Peyer's patch (tissue), 4 donors: ENCODE data around the gene NUAK1. TPM values are rescaled to one million over a fixed set of nuclear protein-coding genes. Genes with fewer than 3 reads are reported as not detected.

Experiments used
- DNase-seq, 3 donors: peaks; one replicate each; pipeline ENCODE4 v3.0.0-alpha.2; 2017 to 2019
- H3K27ac ChIP-seq, 4 donors: fragments of 200-600 bp; sonication (generic); one replicate each; pipeline ENCODE4 v1.5.1; 2016 to 2019
- H3K27me3 ChIP-seq, 2 donors: fragments of 200-600 bp; sonication (generic); one replicate each; pipeline ENCODE4 v1.5.1; 2019
- H3K36me3 ChIP-seq, 3 donors: fragments of 200-600 bp; sonication (generic); one replicate each; pipeline ENCODE4 v1.5.1; 2016 to 2019
- H3K4me1 ChIP-seq, 4 donors: fragments of 200-600 bp; sonication (generic); one replicate each; pipeline ENCODE4 v1.5.1; 2016 to 2019
- H3K4me3 ChIP-seq, 4 donors: fragments of 200-600 bp; sonication (generic); 1 replicate in 3 of 4; 2 replicates in 1 of 4; pipeline ENCODE4 v1.5.1; 2016 to 2019; ENCODE audit warnings: mild to moderate bottlenecking in 1 of 4
- H3K9me3 ChIP-seq, 4 donors: fragments of 200-600 bp; sonication (generic); one replicate each; pipeline ENCODE4 v1.5.1; 2016 to 2019; ENCODE audit warnings: mild to moderate bottlenecking in 1 of 4
- POLR2A ChIP-seq, 2 donors: fragments of 450-650 bp; IDR thresholded peaks; one replicate each; pipeline ENCODE4 v1.5.1; 2017; ENCODE audit warnings: antibody characterized with exemption in 2 of 2, mild to moderate bottlenecking in 2 of 2, moderate library complexity in 2 of 2
- total RNA-seq, 4 donors: library from RNA; depleted of rRNA; stranded (reverse); fragments of >200 nt; gene quantifications; one replicate each; pipeline ENCODE4 v1.1.0, GENCODE V29; 2016
- TF ChIP-seq, protein P1 (sequence below), 6 experiments: fragments of 450-650 bp in 4 of 6; fragments of 200-600 bp in 2 of 6; sonication (generic) in 1 of 6; IDR thresholded peaks; one replicate each; pipeline ENCODE4 v1.5.1; 2017 to 2019; ENCODE audit warnings: antibody characterized with exemption in 6 of 6, mild to moderate bottlenecking in 3 of 6, moderate library complexity in 1 of 6

The NUAK1 gene
- total RNA-seq, 4 donors from 2014 or later: 2.1 to 7.7 (median 4.6) TPM

DNA sequence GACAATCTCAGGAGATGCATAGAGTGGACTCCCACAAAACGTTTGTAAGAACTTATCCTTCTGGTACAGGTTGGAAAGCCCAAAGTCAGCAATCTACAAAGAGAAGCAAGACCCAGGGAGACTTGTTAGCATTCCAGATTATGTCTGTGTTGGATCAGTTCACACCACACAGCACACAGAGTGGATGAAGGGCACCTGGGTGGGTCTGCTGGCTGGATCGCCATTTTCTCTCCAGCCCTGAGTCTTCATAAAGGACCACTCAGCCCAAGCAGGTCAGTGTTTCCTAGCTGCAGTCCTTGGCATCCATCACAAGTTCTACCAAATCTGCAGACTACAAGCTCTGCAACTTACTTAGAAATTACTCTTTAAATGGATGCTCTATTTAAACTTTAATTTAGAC lies 66.0 kb downstream of the NUAK1 start:
- Histone ChIP-seq H3K4me1 (peaks cover 0 to 5% (median 0%) of the 10 kb centered on the region in 4 donors), H3K9me3 (no peaks in the 10 kb centered on the region), H3K4me3 (no peak overlapping the region), H3K27ac (no peak overlapping the region), H3K36me3 (no peaks in the 10 kb centered on the region), H3K27me3 (no peaks in the 10 kb centered on the region)
- DNase-seq: no peak
- TF ChIP-seq, protein P1, sequence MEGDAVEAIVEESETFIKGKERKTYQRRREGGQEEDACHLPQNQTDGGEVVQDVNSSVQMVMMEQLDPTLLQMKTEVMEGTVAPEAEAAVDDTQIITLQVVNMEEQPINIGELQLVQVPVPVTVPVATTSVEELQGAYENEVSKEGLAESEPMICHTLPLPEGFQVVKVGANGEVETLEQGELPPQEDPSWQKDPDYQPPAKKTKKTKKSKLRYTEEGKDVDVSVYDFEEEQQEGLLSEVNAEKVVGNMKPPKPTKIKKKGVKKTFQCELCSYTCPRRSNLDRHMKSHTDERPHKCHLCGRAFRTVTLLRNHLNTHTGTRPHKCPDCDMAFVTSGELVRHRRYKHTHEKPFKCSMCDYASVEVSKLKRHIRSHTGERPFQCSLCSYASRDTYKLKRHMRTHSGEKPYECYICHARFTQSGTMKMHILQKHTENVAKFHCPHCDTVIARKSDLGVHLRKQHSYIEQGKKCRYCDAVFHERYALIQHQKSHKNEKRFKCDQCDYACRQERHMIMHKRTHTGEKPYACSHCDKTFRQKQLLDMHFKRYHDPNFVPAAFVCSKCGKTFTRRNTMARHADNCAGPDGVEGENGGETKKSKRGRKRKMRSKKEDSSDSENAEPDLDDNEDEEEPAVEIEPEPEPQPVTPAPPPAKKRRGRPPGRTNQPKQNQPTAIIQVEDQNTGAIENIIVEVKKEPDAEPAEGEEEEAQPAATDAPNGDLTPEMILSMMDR (IDR thresholded peaks at IDR 0.05): no peak
- no peak for TF ChIP-seq POLR2A (IDR thresholded peaks at IDR 0.05)

DNA sequence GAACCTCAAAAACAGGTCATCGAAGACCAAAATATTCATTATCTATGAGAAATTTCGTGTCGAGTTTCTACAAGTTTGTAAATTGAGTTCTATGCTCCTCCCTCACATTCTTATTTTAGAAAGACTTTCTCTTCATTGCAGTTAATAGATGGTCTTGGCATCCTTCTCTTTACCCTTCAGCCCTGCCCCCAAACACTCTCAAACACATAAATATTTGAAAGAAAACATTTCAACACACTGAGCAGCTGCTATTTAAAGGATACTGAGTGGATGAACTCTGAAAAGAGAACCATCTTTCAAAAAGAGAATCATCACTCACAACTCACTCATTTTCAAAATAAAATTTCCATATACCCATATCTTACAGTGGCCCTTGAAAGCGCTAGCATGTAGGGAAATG lies 67.1 kb downstream of the NUAK1 start:
- peak in 1 of 3 donors; percentile 34 for DNase-seq
- no peaks in the 10 kb centered on the region for H3K27me3 ChIP-seq
- no peak overlapping the region for H3K4me3 ChIP-seq
- no peaks in the 10 kb centered on the region for H3K36me3 ChIP-seq
- TF ChIP-seq, protein P1 (IDR thresholded peaks at IDR 0.05): no peak
- TF ChIP-seq POLR2A (IDR thresholded peaks at IDR 0.05): no peak
- H3K4me1 ChIP-seq: peaks cover 0 to 5% (median 0%) of the 10 kb centered on the region in 4 donors
- no peaks in the 10 kb centered on the region for H3K9me3 ChIP-seq
- H3K27ac ChIP-seq: no peak overlapping the region

DNA sequence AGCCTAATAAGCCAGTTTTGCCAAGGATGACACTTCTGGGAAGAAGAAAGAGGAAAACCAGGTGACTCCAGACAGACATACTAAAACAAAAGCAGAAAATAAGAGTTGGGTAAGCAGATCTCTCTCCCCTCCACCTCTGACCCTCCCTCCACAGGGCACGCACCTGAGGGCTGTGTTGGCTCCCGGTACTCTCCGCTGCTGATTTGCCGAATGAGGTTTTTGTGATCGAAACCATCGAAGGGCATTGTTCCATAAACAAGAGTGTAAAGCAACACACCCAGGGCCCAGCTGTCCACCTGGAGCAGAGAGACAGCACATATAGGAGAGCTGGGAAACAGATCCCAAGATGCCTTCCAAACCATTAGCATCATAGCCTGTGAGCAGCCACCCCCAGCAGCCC lies 68.1 kb downstream of the NUAK1 start:
- no peak overlapping the region for H3K4me3 ChIP-seq
- no peak overlapping the region for H3K27ac ChIP-seq
- H3K27me3 ChIP-seq: no peaks in the 10 kb centered on the region
- TF ChIP-seq, protein P1 (IDR thresholded peaks at IDR 0.05): no peak
- no peak for TF ChIP-seq POLR2A (IDR thresholded peaks at IDR 0.05)
- DNase-seq: no peak
- H3K9me3 ChIP-seq: no peaks in the 10 kb centered on the region
- no peaks in the 10 kb centered on the region for H3K36me3 ChIP-seq
- H3K4me1 ChIP-seq: peaks cover 0 to 5% (median 0%) of the 10 kb centered on the region in 4 donors

DNA sequence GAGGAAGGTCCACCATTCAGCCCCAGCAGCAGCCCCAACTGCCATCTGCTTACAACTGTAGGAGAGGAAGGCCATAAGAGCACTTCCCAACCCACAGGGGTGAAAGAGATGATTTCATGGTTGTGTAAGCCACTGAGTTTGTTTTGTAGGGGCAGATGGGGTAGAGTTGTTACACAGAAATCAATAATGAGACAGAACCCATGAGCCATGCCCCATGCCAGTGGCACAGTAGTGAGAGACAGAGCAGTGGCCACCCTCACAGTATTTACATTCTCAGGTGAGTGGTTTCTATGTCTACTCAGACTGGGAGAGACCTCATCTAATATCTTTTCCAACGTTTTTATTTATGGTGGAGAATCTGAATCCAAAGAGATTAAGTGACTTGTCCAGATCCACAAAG lies 68.6 kb downstream of the NUAK1 start:
- no peaks in the 10 kb centered on the region for H3K9me3 ChIP-seq
- H3K27ac ChIP-seq: no peak overlapping the region
- H3K4me3 ChIP-seq: no peak overlapping the region
- no peak for DNase-seq
- H3K4me1 ChIP-seq: peaks cover 0 to 5% (median 0%) of the 10 kb centered on the region in 4 donors
- TF ChIP-seq, protein P1 (IDR thresholded peaks at IDR 0.05): no peak
- no peak for TF ChIP-seq POLR2A (IDR thresholded peaks at IDR 0.05)
- H3K36me3 ChIP-seq: no peaks in the 10 kb centered on the region
- no peaks in the 10 kb centered on the region for H3K27me3 ChIP-seq

DNA sequence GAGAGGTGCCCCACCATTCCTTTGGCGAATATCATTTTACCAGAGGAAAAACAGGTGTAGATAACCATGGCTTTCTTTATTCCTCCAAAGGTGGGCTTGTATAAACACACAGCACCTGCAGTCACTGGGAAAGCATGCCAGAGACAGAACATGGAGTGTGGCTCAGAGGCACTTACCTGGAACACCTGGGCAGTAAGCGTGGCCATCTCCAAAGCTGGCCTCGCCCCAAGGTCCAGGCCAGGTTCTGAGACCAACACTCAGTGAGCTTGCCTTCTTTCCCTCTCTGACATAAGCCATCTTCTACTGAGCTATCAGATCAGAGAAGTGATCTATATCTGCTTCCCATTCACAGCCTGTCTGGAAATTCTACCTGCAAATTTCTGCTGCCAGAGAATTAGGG lies 70.5 kb downstream of the NUAK1 start:
- Histone ChIP-seq H3K27me3 (no peaks in the 10 kb centered on the region), H3K4me3 (no peak overlapping the region), H3K9me3 (no peaks in the 10 kb centered on the region), H3K36me3 (no peaks in the 10 kb centered on the region), H3K27ac (no peak overlapping the region), H3K4me1 (no peaks in the 10 kb centered on the region)
- DNase-seq: no peak
- no peak for TF ChIP-seq POLR2A (IDR thresholded peaks at IDR 0.05)
- TF ChIP-seq, protein P1 (IDR thresholded peaks at IDR 0.05): no peak

DNA sequence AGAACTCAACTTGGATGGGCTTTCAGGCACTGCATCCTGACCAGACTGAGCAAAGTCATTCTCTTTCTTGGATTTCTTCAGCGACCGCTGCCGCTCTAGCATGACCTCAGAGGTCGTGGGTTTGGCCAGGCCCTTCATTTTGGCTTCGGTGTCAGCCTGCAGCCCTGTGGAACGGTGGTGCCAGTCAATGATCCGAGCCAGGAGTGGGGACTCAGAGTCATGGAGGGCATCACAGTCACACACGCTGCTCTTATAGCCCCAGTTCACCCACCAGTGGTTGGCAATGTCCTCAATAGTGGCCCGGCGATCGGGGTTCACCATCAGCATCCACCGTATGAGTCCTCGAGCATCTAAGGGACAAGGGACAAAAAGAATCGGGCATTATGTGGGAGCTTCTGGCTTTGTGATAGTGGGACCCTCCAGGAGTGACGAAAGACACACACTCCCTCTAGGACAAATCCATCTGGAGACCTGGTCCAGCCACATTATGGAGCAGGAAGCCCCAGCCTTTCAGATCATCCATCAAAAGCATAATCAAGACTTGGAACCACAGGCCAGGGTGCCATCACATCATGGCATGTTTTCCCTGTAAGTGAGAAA lies 71.0 kb downstream of the NUAK1 start:
- TF ChIP-seq, protein P1 (IDR thresholded peaks at IDR 0.05): no peak
- TF ChIP-seq POLR2A (IDR thresholded peaks at IDR 0.05): no peak

More for the DNA sequence above, 71.0 kb downstream of the NUAK1 start:
- Histone ChIP-seq H3K4me3 (no peak overlapping the region), H3K27me3 (no peaks in the 10 kb centered on the region), H3K36me3 (no peaks in the 10 kb centered on the region), H3K27ac (no peak overlapping the region), H3K9me3 (no peaks in the 10 kb centered on the region), H3K4me1 (no peaks in the 10 kb centered on the region)
- DNase-seq: no peak
